Bone marrow (tissue), 2 donors: ENCODE measurements around the gene FAM171A1.
"Not testable (repeated sequence)": the region's sequence is repeated elsewhere in the genome, so short reads cannot be mapped to it uniquely, and the experiment has no call there.

ENCODE experiments used
- DNase-seq, 2 donors: peaks; one replicate each; lab custom pipeline; 2025; lab: John Stamatoyannopoulos, UW

The FAM171A1 gene

DNA sequence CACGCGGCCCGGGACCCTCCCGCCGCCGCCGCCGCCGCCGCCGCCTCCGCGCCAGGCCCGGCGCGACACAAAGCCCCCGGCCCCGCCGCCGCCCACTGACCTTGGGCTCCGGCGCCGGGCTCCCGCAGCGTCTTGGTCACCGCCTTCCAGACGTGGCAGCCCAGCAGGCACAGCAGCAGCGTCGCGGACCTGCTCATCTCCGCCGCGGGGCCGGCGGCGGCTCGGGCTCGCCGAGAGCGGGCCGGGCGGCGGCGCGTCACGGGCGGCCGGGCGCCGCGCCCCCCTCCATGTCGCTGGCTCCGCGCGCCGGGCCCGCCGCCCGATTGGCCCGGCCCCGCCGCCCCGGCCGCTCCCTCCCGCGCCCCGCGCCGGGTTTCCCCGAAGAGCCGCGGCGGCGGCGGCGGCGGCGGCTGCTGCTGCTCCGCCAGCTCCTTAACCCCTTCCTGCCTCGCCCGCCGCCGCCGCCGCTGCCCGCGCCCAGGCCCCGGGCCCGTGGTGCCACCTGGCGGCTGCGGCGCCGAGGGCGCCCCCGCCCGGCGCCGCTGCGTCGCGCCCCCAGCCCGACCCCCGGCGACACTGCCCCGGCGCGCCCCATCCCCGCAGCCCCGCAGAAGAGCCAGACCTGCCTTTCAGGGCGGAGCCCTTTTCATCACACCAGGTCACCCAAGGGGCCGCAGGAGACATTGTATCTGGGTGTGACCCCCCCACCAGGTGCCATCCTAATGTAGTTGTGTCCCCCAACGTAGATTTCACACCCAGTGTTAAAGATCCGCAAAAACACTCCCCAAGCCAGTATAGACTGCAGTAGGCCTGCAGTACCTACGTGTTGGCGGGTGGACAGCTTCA lies at the start of gene FAM171A1:
Gene FAM171A1, minus strand, starts transcription at position 434 of the 846 bp plus-strand sequence. Its CDS starts 237 bp downstream, at position 197.
- DNase-seq: peak in 1 of 2 donors; percentile 13

DNA sequence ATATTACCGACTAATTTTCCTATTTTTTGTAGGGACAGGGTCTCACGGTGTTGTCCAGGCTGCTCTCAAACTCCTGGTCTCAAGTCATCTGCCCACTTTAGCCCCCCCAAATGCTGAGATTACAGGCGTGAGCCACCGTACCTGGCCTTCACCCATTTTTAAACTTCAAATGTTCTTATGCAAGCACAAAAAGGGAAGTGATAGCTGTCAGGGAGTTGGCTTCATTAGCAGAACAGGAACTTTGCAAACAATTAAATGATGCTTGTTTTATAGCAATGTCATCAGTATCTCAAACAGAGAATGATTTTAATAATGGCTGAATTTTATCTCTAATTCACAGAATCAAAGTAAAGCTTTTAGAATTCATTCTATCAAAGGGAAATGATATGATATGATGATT lies 49.8 kb upstream of the FAM171A1 start:
- DNase-seq: no peak

DNA sequence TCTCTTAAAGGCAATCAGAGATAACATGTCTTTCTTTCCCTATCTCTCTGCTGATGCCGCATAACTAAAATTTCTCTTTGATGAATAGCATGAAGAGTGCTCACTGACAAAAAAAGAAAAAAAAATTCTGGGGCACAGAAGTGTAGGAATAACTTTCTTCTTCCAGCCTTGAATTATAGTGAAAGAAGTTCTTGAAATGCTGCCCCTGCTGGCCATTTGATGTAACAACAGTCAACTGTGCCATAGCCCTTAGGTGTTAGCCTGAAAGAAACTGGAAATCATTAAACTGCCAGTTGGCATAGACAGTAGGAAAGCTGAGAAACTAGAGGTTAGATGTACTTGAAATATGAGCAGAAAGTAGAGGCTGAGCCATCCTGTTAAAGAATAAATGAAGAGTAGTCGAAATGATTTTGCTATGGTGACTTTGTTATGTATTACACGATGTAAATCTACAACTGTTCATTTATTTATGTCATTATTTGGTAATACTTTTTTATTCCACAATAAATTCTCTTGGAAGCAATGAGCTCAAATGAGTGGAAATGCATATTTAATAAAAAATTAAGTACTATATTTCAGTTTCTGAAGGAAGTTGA lies 48.3 kb upstream of the FAM171A1 start:
- peak in 1 of 2 donors; percentile 5 for DNase-seq

DNA sequence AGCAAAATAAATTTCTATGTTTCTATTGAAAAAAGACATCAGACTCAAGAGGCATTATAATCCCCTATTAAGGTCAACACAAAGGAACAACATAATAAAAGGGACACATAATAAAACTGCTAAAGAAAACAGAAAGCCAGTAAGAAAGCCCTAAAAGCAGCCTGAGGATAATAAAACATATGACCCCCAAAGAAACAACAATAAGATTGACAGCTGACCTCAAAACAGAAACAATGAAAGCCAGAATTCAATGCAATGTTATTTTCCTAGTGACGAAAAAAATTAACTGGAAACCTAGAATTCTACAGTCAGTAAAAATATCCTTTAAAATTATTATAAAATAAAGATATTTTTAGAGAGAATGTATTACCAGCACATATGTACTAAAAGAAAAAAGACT lies 44.9 kb upstream of the FAM171A1 start:
- no peak for DNase-seq

DNA sequence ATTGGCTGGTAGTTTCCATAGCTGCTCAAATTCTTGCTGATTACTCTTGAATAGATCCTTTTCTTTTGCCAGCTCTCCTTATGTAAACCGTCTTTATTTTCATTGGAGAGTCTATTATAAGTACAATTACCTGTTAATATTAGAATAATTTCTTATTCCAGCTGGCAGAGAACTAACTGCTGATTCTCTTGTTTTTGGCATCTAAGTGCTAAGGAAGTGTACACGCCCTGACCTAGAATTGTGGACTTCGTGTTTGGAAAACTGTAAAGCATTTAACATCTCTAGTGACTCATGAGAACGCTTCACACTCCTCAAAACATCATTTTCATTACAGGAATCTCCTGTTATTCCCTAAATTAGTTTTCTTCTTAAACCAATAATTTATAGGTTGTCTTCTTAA lies 39.9 kb upstream of the FAM171A1 start:
- DNase-seq: no peak

DNA sequence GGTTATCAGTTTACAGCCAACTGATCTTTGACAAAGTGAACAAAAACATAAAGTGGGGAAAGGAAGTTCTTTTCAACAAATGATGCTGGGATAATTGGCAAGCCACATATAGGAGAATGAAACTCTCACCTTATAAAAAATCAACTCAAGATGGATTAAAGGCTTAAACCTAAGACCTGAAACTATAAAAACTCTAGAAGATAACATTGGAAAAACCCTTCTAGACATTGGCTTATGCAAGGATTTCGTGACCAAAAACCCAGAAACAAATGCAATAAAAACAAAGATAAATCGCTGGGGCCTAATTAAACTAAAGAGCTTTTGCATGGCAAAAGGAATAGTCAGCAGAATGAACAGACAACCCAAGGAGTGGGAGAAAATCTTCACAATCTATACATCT lies 38.3 kb upstream of the FAM171A1 start:
- DNase-seq: not testable (repeated sequence)

DNA sequence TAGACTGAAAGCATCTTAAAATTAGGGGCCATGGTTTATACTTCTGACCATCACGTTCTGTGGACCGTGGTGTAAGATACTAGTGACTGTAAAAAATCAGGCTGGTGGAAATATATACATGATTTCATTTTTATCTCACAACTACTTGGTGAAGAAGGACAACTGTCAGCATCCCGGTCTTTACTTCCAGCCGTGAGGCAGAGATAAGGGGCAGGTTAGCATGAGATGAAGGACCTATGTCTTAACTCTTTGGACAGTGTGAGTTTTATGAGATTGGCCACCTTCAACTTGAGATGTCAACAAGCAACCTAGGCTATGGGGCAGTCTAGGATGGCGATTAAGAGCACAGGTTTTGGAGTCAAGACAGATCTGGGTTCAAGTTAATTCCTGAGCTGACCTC lies 37.5 kb upstream of the FAM171A1 start:
- no peak for DNase-seq

DNA sequence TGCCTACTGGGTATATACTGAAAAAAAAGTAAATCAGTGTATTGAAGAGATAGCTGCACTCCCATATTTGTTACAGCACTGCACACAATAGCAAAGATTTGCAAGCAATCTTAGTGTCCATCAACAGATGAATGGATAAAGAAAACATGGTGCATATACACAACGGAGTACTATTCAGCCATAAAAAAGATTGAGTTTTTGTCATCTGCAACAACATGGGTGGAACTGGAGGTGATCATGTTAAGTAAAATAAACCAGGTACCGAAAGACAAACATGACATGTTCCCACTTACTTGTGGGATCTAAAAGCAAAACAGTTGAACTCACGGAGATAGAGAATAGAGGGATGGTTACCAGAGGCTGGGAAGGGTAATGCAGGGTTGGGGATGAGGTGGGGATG lies 34.2 kb upstream of the FAM171A1 start:
- DNase-seq: no peak

DNA sequence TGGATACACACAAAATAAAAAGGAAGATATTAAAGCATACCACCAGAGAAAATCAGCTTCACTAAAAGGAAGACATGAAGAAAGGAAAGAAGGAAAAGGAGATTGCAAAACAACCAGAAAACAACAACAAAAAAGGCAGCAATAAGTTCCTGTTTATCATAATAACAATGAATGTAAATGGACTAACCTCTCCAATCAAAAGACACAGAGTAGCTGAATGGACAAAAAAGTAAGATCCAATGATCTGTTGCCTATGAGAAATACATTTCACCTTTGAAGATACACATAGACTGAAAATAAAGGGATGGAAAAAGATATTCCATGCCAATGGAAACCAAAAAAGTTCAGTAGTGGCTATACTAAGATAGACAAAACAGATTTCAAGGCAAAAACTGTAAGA lies 30.3 kb upstream of the FAM171A1 start:
- no peak for DNase-seq

DNA sequence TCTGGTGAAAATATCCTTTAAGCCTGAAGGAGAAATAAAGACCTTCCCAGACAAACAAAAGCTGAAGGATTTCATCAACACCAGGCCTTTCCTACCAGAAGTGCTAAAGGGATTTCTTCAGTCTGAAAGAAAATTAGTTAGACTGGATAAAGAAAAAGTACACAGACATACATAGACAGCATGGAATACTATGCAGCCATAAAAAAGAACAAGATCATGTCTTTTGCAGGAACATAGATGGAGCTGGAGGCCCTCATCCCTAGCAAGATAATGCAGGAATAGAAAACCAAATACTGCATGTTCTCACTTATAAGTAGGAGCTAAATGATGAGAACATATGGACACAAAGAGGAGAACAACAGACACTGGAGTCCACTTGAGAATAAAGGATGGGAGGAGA lies 29.4 kb upstream of the FAM171A1 start:
- DNase-seq: not testable (repeated sequence)

DNA sequence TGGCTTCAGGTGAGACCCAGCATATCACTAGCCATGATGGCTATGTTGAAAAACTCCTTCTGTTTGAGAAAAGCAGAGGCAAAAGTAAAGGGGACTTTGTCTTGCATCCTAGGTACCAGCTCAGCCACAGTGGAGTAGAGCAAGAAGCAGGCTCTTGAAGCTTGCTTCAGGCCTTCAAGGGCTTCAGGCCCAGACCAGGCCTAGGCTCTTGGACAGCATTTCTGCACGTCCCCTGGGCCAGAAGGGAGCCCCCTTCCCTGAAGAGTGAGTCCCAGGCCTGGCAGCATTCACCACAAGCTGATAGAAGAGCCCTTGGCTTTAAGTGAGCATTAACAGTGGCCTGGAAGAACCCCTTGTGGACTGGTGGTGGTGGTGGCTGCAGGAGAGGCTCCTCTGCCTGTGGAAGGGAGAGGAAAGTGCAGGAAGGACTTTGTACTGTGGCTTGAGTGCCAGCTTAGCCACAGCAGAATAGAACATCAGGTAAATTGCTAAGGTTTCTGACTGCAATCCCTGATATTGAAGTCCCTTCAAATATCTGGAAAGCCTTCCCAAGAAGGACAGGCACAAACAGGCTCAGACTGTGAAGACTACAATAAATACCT lies 28.1 kb upstream of the FAM171A1 start:
- DNase-seq: no peak

DNA sequence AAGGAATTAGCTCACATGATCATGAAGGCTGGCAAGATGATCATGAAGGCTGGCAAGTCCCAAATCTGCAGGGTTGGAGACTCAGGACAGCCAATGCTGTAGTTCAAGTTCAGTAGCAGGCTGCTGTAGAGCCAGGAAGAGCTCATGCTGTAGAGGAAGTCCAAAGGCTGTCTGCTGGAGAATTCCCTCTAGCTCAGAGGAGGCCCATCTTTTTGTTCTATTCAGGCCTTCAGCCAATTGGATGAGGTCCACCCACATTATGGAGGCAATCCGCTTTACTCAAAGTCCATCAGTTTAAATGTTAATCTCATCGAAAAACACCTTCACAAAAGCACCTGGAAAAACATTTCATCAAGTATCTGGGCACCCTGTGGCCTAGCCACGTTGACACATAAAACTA lies 24.8 kb upstream of the FAM171A1 start:
- DNase-seq: no peak

DNA sequence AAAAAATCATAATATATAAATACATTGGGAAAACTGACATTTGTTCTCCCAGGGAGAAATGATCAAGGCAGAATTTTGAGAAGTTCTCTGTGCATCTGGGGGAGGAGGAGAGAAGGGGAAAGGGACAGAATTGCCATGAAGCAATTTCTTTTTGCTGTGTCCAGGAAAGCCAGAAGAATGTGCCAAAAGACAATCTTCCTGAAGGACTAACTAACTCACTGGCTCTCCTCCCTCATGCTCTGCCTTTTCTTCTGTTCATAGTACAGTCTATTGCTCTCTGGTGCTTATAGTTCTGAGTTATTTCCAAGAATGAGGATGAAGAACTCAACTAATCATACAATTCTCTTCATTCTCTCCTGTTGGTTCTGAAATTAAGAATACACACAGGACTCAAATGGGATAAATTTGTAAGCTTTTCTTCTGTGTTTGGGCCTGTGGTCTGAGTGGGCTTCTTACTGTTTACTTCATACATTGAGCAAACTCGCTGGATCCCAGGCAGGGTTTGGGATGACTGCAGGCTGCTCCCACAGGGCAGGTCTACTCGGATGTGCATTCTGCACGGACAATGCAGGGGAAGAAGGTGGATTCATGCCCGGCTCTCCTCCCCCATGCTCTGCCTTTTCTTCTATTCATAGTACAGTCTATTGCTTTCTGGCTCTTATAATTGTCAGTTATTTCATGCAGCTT lies 22.2 kb upstream of the FAM171A1 start:
- DNase-seq: no peak

DNA sequence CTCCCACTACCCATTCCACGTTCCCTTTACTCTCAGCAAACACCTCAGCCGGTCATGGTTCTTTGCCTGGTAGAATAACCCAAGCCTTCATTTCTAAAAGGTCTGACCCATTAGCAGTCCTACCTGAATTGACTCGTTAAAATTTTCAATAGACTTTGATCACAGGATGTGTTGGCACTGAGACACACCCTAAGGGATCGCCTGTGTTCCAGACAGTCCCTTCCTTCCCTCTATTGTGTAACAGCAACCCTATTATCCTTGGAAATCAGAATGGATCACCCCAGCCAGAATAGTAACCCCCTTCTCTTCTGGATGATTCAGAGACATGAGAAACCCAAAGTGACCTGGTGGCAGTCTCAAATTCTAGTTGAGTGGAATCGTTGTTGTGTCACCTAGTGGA lies 20.4 kb upstream of the FAM171A1 start:
- DNase-seq: no peak

DNA sequence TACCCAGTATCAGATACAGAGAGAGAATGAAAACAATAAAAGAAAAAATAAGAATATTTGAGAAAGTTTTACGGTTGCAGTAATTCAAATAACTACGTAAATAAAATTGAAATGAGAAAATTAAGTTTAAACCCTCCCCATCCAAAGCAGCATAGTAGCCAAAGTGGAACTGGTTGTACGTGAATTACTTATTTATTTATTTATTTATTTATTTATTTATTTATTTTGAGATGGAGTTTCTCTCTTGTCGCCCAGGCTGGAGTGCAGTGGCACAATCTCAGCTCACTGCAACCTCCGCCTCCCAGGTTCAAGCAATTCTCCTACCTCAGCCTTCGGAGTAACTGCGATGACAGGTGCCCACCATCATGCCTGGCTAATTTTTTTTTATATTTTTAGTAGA lies 17.1 kb upstream of the FAM171A1 start:
- DNase-seq: not testable (repeated sequence)

DNA sequence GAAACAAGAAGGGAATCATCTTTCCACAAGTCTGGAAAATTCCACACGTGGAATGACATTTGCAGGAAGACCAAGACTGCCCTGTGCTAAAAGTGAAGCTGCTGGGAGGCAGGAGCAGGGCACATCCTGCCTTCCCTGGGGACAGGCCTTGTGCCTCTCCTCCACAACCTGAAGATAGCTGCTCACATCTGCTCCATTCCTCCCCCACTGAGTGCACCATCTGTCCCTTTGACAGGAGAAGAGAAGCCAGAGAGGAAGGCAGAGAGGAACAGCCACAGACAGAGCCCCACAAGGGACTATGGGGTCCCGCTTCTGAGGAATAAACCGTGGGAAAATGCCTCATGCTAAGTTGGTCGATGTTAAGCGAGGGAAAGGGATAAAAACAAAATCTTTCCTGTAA lies 15.9 kb upstream of the FAM171A1 start:
- DNase-seq: no peak

DNA sequence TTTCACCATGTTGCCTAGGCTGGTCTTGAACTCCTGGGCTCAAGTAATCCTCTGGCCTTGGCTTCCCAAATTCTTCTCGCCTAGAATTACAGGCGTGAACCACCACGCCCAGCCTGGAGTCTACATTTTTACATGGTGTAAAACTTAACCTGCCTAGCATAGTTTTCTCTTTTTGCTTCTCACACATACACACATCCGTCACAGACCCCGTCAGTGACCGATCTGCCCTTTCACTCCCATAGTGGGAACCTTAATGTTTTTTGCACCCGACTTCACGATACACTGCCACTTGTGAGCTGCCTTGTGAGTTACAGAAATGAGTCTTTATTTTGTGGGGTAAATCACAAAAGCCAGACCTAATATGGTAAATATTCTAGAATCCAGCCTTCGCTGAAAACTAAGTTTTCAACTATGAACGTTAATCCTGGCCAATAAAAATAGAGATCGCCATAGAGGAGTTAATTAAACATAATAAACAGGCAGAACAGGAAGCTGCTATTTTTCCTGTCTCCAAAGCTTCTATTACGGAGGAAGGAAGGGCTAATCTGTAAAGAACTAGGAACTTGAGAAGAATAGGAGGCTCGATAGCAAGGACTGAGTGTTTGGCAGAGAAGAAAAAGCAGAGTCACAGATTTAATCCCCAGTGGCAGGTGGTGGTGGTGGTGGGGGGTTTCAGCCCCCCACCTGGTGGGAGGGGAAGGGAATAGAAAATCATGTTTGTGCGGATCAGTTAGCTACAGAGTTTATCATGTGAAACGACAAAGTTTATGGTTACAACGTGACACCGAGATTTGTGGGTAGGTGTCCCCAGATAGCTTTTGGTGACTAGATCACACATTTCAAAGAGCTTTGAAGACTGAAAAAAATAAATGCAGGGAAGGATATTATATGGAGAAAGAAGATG lies 14.7 kb upstream of the FAM171A1 start:
- no peak for DNase-seq

DNA sequence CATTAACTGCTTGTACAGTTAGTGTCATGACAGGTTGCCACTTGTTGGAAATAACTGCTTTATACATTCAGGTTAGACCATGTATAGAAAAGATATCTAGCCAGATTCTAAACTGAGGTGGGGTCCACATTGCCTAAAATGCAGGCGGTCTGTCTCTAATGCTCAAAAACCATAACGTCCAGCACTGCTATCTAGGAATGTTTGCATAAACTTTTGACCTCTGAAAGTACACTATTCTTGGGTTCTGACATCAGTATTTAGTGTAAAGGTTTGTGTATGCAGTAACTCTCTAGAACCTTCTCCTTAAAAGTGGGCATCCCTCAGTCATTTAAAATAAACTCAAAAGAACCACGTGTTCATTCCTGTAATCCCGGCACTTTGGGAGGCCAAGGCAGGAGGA lies 10.3 kb upstream of the FAM171A1 start:
- DNase-seq: no peak

DNA sequence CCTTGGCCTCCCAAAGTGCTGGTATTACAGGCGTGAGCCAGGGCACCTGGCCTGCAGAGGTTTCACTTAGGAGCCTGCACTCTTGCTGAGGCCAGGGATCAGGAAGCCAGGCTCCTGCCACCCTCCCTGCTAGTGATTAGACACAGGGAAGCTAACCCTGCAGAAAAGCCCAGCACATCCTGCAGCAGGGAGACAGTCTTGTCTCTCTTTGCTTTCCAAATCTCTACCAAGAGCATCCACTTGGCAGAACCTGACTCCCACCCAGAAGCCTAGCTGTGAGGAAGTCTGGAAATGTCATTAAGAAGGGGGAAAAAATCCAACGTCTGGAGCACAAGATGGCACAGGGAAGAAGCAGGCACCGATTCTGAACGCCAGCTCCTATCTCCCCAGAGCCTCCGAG lies 8.0 kb upstream of the FAM171A1 start:
- no peak for DNase-seq

DNA sequence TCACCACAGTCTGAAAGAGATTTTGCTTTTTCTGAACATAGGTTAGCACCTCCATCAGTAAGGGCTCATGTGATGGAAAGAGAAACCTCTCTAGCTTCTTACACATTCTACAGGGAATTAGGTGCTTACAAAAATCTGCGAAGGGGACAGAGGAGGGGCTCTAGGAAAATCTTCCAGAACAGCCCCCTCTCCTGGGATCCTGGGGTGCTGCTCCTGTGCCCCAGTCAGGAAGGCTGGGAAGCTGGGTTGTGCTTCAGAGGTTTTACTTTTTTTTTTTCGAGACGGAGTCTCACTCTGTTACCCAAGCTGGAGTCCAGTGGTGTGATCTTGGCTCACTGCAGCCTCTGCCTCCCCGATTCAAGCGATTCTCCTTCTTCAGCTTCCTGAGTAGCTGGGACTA lies 7.5 kb upstream of the FAM171A1 start:
- DNase-seq: no peak

DNA sequence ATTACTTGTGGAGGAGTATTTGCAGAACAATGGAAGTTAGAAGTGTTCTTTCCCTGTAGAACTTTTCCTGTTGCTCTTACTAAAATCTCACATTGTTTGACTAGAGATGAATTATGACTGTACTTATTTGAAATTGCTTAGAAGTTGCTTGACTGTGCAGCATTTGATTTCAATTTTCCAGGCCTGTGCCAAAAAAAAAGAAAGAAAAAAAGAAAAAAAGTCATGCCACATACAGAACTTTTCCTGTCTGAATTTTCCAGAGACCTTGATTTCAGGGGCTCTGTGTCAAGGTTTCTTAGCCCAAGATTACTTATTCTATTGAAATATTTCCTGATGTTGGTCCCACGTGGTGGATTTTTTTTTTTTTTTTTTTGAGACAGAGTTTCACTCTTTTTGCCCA lies 3.5 kb upstream of the FAM171A1 start:
- no peak for DNase-seq

DNA sequence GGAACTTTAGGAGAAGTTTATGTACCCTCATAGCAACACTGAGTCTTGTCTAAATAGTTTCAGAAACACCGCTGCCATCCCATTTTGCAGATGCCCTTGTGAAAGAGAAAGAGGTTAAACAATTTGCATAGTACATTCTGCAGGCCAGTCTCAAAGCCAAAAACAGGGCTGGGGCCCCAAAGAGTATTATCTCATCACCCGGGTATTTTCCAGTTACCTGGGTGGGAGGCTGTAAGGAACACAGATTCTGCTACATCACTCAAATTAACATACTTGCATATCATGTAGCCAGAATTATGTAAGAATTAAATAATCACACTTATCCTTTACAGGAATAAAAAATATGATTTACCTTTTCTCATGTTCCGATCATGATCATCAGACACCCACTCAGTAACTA lies 3.1 kb upstream of the FAM171A1 start:
- no peak for DNase-seq
